Fibroblast of skin of right quadriceps (primary cell): ENCODE data around the gene TMEM179.
A peak's percentile ranks its signal among the peaks of the same experiment; 100 is the strongest.

Source experiments
- DNase-seq: peaks from one replicate; pipeline ENCODE4 v3.0.0-alpha.2; 2013

TMEM179 gene

GRCh38 chr14:104567141-104567956, 37.2 kb downstream of the TMEM179 start:
- no peak for DNase-seq

DNA sequence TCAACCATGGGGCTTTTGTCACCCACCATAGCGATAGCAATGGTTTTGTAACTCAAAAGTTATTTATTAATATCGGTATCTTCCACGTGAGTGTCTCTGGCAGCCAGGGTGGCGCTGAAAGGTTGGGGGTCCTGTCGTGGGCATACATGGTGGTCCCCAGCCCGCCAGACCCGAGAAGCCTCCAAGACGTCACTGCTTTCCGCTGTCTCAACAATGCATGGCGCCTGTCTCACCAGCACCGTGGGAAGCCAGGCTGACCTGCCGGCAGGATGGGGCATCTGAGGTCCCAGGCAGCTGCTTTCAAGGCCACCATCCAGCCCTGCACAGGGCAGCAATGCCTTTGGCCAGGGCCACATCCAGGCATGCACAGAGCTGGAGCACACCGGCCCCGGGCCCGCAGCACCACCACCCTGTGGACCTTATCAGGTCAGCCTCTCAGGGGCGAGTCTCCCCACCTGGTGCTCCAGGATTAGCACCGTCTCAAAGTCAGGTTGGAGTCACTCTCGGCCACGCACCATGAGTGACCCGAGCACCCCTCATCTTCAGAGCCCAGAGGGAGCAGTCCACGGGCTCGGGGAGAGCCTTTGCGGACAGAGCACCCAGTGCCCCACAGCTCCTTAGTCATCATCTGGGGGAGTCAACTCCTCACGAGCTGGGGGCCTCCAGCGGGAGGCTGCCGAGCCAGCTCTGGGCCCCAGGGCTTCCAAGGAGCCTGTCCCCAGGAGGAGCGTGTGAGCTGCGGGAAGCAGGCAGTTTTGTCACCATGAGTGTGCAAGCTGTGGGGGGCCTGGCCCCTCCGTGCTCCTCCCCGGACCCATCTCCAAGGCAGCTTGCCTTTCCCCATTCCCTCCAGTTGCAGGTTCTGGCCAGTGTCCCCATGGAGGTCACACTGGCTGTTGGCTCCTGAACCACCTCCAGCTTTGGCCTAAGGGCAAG, 39.6 kb downstream of the TMEM179 start:
- DNase-seq, result no peak

DNA sequence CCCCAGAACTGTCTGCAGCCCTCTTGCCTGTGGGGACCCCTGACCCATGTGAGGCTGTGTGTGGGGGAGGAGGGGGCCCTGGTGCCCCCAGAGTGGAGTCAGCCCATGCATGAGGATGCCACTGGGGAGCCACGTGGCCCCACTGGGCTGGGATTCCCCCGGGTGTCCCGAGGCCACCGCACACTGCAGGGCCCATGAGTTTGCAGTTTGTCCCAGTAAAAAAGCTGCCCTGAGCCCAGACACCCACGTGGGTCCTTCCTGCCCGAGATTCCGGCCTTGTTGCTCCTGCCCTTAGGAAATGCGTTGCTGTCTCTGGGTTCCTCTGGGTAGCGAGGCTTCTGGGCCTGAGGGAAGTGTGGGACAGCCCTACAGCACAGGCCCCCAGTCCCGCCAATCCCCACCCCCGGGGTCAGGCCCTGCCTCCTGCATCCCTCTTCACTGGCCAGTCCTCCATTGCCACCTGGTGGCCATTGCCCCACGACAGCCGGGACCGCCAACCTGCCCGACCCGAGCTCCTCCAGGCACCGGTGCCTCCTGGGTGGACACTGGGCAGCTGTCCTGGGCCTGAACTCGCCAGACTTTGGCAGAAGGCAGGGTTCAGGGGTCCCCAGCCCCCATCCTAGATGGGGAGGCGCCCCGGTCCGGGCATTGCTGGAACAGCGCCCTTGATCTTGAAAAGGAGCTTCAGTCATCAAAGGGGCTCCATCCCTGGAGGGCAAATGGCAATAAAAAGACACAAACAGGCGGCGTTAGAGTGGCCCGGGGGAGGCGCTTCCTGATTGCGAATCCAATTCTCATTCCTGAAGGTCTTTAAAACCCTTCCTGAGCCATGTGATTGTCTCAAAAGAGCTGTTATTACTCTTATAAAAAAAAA, 40.6 kb downstream of the TMEM179 start:
- peak; percentile 21 for DNase-seq

GRCh38 chr14:104563191-104563741, 41.3 kb downstream of the TMEM179 start:
- DNase-seq, result no peak

DNA sequence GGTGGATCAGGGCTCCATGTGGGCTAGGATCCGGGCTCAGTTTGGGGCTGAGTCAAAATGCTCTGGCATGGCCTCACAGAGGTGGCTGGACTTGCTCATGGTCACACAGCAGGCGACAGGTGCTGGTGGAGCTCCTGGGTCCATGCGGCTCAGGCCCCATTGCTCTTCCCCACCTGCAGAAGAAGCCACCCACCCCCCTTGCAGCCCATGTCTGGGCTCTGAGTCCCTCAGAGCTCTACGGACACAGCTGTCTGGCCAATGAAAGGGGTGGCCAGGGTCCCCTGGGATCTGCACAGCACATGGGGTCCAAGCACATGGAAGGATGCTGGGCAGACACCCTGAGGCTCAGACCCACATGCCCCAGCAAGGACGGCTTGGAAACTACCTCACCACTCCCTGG, 42.0 kb downstream of the TMEM179 start:
- no peak for DNase-seq

DNA sequence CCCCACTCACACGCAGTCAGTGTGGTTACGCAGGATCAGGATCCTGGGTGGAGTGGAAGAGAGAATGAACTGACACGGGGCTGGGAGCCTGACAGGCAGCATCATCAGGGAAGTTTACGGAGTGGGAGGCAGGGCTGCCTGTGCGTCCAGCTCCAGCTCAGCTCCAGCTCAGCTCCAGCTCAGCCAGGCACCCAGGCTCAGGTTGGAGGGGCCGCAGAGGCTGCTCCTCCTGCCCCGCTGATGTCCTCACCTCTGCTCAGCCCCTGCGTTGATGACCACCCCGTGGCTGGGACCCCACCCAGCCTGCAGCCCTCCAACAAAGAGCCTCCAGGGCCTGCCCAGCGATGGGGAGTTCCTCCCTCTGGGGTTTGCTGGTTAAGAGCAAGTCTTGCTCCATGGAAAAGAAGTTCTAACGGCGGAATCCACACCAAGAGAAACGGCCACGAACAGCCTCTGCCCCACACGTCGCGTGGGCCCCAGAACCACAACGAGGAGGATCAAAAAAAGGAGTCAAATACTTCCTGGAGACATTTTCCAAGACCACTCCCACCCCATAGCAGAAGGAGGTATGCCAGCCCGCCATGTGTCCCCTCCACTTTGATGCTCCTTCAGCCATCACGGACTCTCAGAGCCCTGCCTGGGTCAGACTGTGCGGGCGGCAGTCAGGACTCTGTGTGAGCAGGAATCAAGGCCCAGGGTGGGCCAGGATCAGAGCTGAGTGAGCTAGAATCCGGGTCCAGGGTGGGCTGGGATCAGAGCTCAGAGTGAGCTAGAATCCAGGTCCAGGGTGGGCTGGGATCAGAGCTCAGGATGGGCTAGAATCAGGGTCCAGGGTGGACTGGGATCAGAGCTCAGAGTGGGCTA, 42.7 kb downstream of the TMEM179 start:
- DNase-seq, result no peak

GRCh38 chr14:104561124-104561557, 43.4 kb downstream of the TMEM179 start:
- DNase-seq, result no peak

- DNase-seq, result no peak
Observed at GRCh38 chr14:104560586-104560945, 44.0 kb downstream of the TMEM179 start.

GRCh38 chr14:104559804-104560585, 44.6 kb downstream of the TMEM179 start:
- DNase-seq, result no peak

GRCh38 chr14:104559028-104559803, 45.4 kb downstream of the TMEM179 start:
- DNase-seq, result no peak

- no peak for DNase-seq
Observed at GRCh38 chr14:104558231-104559027, 46.1 kb downstream of the TMEM179 start.

DNA sequence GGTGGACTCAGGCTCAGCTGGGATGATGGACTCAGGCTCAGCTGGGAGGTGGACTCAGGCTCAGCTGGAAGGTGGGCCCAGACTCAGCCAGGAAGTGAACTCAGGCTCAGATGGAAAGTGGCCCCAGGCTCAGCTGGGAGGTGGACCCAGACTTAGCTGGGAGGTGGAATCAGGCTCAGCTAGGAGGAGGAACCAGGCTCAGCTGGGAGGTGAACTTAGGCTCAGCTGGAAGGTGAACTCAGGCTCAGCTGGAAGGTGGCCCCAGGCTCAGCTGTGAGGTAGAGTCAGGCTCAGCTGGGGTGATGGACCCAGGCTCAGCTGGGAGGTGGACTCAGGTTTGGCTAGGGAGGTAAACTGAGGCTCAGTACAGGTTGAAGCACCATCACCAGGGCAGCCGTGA, 46.8 kb downstream of the TMEM179 start:
- DNase-seq, result no peak

- DNase-seq, result no peak
Observed at GRCh38 chr14:104557086-104557485, 47.5 kb downstream of the TMEM179 start.

DNA sequence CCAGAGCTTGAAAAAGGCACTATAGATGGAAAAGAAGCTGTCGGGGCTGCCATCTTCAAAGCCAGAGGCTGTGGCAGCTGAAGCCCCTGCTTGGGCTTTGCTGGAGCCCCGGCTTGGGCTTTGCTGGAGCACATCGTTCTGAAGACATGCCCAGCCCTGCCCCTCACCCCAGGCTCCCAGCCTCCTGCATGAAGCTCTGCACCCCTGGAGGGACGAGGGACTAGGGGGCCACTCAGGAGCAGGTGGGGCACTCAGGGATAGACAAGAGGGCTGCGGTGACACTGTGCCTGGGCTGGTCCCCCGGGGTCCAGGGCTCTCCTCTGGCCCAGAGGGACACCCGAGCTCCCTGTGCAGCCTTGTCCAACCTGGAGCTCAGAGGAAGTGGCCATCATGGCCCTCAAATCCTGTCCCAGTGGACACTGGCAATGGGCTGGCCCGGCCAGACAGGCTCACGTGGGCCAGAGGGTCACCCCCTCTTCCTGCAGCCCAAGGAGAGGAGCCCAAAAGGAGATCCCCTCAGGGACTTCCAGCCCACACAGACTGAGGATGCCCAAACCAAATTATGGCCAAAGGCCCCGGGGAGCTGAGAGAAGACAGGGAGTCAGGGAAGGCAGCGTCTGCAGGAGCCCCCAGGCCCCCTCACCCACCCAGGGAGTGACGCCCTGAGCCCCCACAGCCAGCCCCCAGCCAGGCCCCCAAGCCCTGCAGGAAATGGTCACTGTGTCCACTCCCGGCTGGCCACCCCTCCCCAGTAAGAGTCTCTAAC, 48.1 kb downstream of the TMEM179 start:
- DNase-seq, result no peak

GRCh38 chr14:104555430-104556255, 48.9 kb downstream of the TMEM179 start:
- DNase-seq, result no peak

- DNase-seq, result no peak
Observed at GRCh38 chr14:104554608-104555429, 49.8 kb downstream of the TMEM179 start.
